ENCODE measurements around the gene ASS1. TPM values are rescaled to one million over a fixed set of nuclear protein-coding genes. Genes with fewer than 3 reads are reported as not detected.

Gene ASS1
- total RNA-seq, 4 donors from 2014 or later, result 123 to 235 (median 166) TPM

- no peaks in the 10 kb centered on the region for H3K4me1 ChIP-seq
Observed at GRCh38 chr9:130411566-130411915, 33.2 kb upstream of the ASS1 start.

GRCh38 chr9:130414081-130414731 is 30.6 kb upstream of the ASS1 start:
- TF ChIP-seq POLR2A (IDR thresholded peaks at IDR 0.05) (no peak), CTCF (IDR thresholded peaks at IDR 0.05) (no peak)
- WGBS, 2 donors, result 88 to 94% methylated on average over 12 of the region's 12 CpGs
- intact Hi-C loops (cut with DNase I), result no loop called here
- no peak for DNase-seq
- H3K27me3 ChIP-seq, result no peaks in the 10 kb centered on the region
- no peaks in the 10 kb centered on the region for H3K9me3 ChIP-seq
- H3K27ac ChIP-seq, result no peak overlapping the region
- H3K36me3 ChIP-seq, result no peaks in the 10 kb centered on the region
- H3K4me1 ChIP-seq, result no peaks in the 10 kb centered on the region
- no peak overlapping the region for H3K4me3 ChIP-seq (replicated peaks in 1 of 3)

More at GRCh38 chr9:130411566-130411915, 33.2 kb upstream of the ASS1 start:
- H3K27me3 ChIP-seq, result no peaks in the 10 kb centered on the region
- H3K4me3 ChIP-seq (replicated peaks in 1 of 3), result no peak overlapping the region
- no peak for DNase-seq
- no peaks in the 10 kb centered on the region for H3K9me3 ChIP-seq
- 86 to 88% methylated on average over 3 of the region's 3 CpGs for WGBS, 2 donors
- intact Hi-C loops (cut with DNase I), result no loop called here
- TF ChIP-seq POLR2A (IDR thresholded peaks at IDR 0.05), result no peak
- TF ChIP-seq CTCF (IDR thresholded peaks at IDR 0.05), result no peak
- no peak overlapping the region for H3K27ac ChIP-seq
- H3K36me3 ChIP-seq, result no peaks in the 10 kb centered on the region

GRCh38 chr9:130414910-130415746 is 29.6 kb upstream of the ASS1 start:
- Histone ChIP-seq H3K36me3 (no peaks in the 10 kb centered on the region), H3K9me3 (no peaks in the 10 kb centered on the region), H3K4me3 (replicated peaks in 1 of 3) (no peak overlapping the region), H3K4me1 (no peaks in the 10 kb centered on the region), H3K27ac (no peak overlapping the region), H3K27me3 (no peaks in the 10 kb centered on the region)
- intact Hi-C loops (cut with DNase I), result no loop called here
- WGBS, 2 donors, result 81 to 82% methylated on average over 10 to 11 of the region's 11 CpGs
- no peak for DNase-seq
- TF ChIP-seq POLR2A (IDR thresholded peaks at IDR 0.05), result no peak
- TF ChIP-seq CTCF (IDR thresholded peaks at IDR 0.05), result no peak

GRCh38 chr9:130417602-130418001 is 27.2 kb upstream of the ASS1 start:
- no peaks in the 10 kb centered on the region for H3K9me3 ChIP-seq
- no peak overlapping the region for H3K4me3 ChIP-seq (replicated peaks in 1 of 3)
- intact Hi-C loops (cut with DNase I), result no loop called here
- H3K27ac ChIP-seq, result no peak overlapping the region
- TF ChIP-seq POLR2A (IDR thresholded peaks at IDR 0.05) (no peak), CTCF (IDR thresholded peaks at IDR 0.05) (no peak)
- H3K36me3 ChIP-seq, result no peaks in the 10 kb centered on the region
- DNase-seq, result no peak
- WGBS, 2 donors, result 77 to 85% methylated on average over 5 of the region's 5 CpGs
- peaks cover 0 to 6% of the 10 kb centered on the region in 2 donors for H3K4me1 ChIP-seq
- no peaks in the 10 kb centered on the region for H3K27me3 ChIP-seq

GRCh38 chr9:130418776-130419175 is 26.0 kb upstream of the ASS1 start:
- H3K27ac ChIP-seq, result no peak overlapping the region
- no peaks in the 10 kb centered on the region for H3K9me3 ChIP-seq
- no peak overlapping the region for H3K4me3 ChIP-seq (replicated peaks in 1 of 3)
- DNase-seq, result no peak
- H3K4me1 ChIP-seq, result peaks cover 4 to 12% of the 10 kb centered on the region in 2 donors
- no peaks in the 10 kb centered on the region for H3K36me3 ChIP-seq
- no peaks in the 10 kb centered on the region for H3K27me3 ChIP-seq
- intact Hi-C loops (cut with DNase I), result no loop called here
- WGBS, 2 donors, result 90 to 96% methylated on average over 5 to 14 of the region's 18 CpGs
- TF ChIP-seq POLR2A (IDR thresholded peaks at IDR 0.05), result no peak
- TF ChIP-seq CTCF (IDR thresholded peaks at IDR 0.05), result no peak

Data from thyroid gland (tissue), 4 donors.